Testis (tissue), 2 donors: Measurements from ENCODE around the gene GFI1.

Source experiments
- CTCF ChIP-seq, 3 experiments: fragments of 450-650 bp in 2 of 3; fragments of 200-600 bp in 1 of 3; sonication (generic) in 1 of 3; IDR thresholded peaks; one replicate each; pipeline ENCODE4 v1.5.1; 2016 to 2019; ENCODE audit warnings: antibody characterized with exemption in 3 of 3, mild to moderate bottlenecking in 2 of 3, moderate library complexity in 1 of 3
- POLR2A ChIP-seq: fragments of 450-650 bp; IDR thresholded peaks from one replicate; pipeline ENCODE4 v1.6.1; 2017; ENCODE audit warnings: antibody characterized with exemption, mild to moderate bottlenecking, moderate library complexity

- TF ChIP-seq POLR2A (no peak), CTCF (IDR thresholded peaks at IDR 0.05) (no peak)
Measured at GRCh38 chr1:92459871-92460320, 26.8 kb downstream of the GFI1 start.
